IPS-18c (cell line): ENCODE results near the gene FAF1.

ENCODE experiments used
- H3K4me3 ChIP-seq: 2 replicates; pipeline ENCODE4 v1.7.0; 2013; ENCODE audit warnings: low read depth, mild to moderate bottlenecking, low read length, moderate library complexity; ENCODE audit not compliant: insufficient read depth
- H3K9me3 ChIP-seq: one replicate; pipeline ENCODE4 v1.6.1; 2013; ENCODE audit warnings: mild to moderate bottlenecking, low read length, moderate library complexity; ENCODE audit not compliant: control insufficient read depth, insufficient read depth

FAF1 gene

DNA sequence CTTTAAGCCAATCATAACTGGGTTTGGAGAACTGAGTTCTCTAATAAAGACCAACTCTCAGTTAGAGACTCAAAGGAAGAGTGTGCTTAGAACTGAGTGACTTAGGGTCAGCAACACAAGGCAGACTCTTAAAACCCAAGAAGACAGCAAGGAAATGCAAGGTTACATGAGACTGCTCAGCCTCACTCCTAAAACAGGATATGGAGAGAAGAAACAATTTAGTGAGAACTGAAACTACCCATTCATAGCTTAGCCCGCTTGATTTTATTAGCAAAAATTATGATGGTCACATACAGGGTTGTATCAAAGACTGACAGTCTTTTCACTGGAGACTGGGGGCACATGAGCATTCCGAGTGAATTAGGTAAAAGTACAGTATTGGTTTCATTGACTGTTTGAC, 457.9 kb downstream of the FAF1 start:
- no peak overlapping the region for H3K4me3 ChIP-seq
- H3K9me3 ChIP-seq: no peaks in the 10 kb centered on the region

DNA sequence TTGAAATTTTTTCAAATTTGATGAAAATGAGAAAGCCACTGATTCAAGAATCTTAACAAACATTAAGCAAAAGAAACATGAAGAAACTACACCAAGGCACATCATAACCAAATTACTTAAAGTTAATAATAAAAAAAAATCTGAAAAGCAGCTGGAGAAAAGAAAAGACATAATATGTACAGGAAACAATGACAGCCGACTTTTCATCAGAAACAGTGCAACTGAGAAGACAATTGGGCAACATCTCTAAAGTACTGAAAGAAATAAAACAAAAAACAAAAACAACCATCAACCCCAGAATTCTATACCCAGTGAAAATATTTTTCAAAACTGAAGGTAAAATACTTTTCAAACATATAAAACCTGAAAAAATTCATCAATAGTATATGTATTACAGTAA, 463.1 kb downstream of the FAF1 start:
- Histone ChIP-seq H3K4me3 (no peak overlapping the region), H3K9me3 (peaks cover 4% of the 10 kb centered on the region)

DNA sequence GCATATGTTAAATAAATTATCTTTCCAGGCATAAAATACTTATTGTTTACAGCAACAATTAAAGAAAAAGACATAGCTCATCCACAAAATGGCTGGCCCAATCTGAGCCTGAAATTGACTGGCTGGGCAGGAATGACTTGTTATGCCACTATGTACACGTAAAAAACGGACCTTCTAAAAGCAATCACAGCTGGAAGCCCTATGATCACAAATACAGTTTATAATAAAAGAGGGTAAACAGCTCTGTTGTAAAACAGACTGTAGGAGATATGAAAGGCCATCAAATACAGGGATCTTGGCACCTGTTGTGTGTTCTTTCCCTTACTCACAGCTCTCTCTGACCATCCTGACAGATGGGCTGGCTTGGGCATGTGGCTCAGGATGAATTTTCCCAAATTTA, 466.4 kb downstream of the FAF1 start:
- Histone ChIP-seq H3K4me3 (no peak overlapping the region), H3K9me3 (peaks cover 4% of the 10 kb centered on the region)

DNA sequence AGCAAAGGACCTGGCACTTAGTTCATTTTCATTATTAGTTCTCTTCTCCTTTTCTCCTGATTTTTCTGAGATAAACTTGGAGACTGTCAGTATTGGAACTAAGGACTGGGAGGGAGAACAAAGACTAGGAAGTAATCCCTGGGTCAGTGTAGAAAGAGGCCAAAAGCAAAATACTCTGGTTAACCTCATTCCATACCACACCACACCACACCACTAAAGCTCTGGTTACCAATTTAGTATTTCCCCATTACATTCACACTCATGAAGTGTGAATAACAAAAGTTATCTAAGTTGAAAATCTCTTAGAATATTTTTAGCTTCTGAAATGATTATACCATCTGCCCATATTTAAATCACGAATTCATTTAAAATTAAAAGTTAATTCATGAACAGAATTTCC, 467.9 kb downstream of the FAF1 start:
- no peak overlapping the region for H3K4me3 ChIP-seq
- H3K9me3 ChIP-seq: peaks cover 4% of the 10 kb centered on the region

DNA sequence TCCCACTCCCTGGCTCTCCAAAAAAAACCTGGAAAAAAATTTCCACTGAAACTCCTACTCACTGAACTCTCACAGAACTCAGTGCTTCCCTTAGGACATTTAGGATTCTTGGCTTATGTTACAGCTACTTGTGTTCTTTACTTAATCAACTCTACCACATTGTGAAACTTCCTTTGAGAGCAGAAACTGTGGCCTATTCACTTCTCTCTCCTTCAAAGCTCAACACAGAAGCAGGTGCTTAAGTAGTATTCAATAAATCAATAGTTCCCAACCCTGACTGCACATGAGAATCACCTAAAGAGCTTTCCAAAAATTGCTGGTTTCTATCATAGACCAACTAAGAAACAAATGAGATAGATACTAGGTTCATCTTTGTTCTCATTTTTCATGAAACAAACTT, 468.9 kb downstream of the FAF1 start:
- Histone ChIP-seq H3K4me3 (no peak overlapping the region), H3K9me3 (no peaks in the 10 kb centered on the region)

DNA sequence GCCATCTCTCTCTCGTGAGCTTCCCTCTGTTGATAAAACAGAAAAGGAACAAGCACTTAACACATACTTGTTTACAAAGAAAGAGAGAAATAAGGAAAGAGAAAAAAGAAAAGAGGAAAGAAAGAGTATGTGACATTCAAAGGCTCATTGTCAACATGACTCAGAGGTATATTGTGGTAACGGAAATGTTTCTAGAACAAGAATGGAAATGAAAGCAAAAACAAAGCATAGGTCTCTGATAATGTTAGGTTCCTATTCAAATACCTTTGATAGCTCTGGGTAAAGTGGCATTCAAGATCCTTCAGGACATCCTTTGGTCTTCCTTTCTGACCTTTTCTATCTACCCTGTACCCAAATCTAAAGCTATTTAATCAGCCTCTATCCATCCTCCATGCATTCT, 469.4 kb downstream of the FAF1 start:
- no peaks in the 10 kb centered on the region for H3K9me3 ChIP-seq
- H3K4me3 ChIP-seq: no peak overlapping the region

DNA sequence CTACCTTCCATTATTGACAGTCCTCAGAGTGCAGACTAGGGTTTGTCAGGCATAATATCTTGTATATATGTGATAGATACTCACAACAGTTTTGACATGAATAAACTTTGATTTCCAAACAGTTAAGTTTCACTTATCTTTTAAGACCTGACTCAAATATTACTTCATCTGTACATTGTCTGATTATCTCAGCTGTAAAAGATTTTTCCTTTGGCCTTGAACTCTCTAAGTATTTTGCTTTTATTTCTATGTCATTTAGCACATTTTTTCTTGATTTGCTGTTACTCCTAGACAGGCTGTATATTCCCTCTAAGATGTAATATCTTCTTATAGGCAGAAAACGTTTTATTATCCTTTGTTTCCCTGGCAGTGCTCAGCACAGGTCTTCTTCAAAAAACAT, 471.2 kb downstream of the FAF1 start:
- no peak overlapping the region for H3K4me3 ChIP-seq
- H3K9me3 ChIP-seq: no peaks in the 10 kb centered on the region

DNA sequence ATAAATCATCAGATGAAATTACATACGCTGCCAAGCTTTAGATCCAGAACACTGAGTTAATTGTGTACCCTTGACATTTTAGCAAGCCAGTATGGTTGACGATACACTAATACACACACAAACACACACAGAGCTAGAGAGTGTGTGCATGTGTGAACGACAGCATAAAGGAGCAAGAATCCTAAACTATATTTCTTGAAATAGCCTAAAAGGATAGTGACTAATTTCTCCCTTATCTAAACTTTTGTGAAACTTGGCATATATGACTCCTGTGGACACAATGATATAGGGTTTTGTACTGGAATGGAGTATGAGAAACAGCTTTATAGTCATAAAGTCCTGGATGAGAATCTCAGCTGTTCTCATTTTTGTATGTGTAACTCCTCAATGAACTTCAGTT, 471.7 kb downstream of the FAF1 start:
- no peaks in the 10 kb centered on the region for H3K9me3 ChIP-seq
- no peak overlapping the region for H3K4me3 ChIP-seq

DNA sequence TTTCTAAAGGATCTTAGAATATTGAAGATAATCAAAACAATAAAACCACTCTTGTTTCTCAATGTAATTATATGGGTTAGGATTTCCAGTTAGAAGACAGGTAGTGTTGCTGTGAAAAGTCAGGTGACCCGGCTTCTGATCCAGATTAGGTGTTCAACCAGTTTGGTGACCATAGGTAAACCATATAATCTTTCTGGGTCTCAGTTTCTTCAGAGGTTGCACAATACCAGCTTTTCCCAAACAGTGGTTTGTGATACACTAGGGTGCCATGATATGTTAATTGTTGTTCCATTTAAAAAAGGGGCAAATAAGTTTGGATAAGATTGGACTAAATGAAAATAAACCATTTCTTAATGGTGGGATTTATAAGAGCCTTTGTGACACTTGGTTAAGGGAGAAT, 472.3 kb downstream of the FAF1 start:
- Histone ChIP-seq H3K9me3 (no peaks in the 10 kb centered on the region), H3K4me3 (no peak overlapping the region)

DNA sequence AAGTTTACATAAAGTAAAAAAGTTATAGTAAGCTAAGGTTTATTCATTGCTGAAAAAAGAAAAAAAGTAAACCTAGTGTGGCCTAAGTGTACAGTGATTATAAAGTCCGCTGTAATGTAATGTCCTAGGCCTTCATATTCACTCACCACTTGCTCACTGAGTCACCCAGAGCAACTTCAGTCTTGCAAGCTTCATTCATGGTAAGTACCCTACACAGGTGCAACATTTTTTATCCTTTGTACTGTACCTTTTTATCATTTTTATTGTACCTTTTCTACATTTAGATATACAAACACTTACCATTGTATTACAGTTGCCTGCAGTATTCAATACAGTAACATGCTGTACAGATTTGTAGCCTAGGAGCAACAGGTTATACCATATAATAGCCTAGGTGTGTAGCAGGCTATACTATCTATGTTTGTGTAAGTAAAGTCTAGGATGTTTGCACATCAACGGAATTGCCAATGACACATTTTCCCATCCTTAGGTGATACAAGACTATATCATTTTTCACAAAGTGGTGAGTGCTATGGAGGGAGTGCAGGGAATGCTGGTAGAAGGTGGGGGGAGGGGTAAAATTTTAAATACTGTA, 478.8 kb downstream of the FAF1 start:
- no peaks in the 10 kb centered on the region for H3K9me3 ChIP-seq
- no peak overlapping the region for H3K4me3 ChIP-seq

DNA sequence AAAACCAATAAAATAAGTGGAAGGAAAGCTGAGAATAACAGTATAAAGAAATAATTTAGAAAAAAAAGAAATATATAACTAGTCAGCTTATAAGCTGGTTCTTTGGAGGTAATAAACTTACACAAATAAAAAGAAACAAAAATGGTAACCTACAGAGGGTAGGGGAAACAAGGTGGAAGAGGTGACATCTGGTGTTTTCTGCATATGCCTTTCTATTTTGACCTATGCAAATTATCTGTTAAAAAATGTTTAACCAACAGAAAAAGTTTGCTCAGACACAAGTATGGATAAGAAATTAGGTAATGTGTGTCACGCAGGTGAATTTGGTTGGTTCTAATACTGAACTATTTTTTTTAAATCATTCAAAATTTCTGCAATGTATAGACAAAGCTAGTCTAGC, 483.3 kb downstream of the FAF1 start:
- H3K9me3 ChIP-seq: no peaks in the 10 kb centered on the region
- no peak overlapping the region for H3K4me3 ChIP-seq

DNA sequence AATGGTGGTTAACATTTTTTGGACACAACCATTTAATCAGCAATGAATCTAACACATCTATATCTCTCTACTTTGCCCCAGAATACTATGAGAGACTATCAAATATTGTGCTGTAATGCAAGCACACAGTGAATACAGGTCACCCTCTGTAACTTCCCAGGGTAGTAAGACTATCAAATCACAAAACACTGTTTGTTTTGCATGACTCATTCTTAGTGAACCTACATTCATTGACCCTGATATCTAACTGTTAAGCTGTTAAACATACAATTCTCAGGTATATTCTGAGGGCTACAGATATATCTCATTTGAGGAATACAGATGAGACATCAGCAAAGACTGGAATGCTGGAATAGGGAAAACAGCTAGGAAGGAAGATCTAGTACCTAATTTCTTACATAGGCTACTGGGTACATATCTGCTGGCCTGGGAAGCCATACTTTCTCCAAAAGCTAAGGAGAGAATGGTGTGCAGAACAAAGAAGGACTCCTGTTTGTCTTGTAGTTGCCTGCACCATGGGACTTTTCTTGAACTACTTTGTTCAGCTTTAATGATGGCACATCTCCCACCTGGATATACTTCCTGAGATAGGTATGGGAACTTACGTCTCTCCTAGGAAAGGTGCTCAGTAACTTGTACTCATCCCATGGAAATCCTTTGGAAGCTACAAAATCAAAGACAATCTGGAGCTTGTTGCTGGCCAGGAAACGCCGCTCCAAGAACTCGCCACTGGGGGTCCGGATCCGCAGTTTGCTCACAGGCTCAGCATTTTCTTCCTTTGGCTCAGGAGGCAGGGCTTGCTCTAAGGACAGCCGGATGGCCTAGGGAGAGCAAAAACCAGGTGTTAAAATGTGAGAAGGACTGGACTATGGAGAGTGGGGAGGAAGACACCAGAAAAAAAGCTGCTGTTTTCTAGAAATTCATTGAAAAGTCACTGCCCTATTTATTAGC, 484.9 kb downstream of the FAF1 start:
- Histone ChIP-seq H3K4me3 (no peak overlapping the region), H3K9me3 (no peaks in the 10 kb centered on the region)

DNA sequence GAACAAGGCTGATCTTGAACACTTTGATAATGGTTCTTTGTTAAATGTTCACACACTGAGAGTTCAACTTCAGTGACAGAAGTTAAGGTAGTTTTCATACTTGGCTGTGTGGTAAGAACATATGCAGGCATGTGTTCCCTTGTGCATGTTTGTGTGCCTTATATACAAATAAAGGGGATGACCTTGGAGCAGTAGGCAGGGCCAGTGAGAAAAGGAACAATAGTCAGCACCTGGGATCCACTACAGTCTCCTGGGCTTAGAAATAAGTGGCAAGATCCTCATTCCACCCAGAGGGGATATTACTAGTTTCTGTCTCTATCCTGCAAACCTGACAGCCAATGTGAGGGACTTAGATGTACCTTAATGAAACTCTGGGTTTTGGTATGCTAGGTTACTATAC, 486.6 kb downstream of the FAF1 start:
- Histone ChIP-seq H3K4me3 (no peak overlapping the region), H3K9me3 (no peaks in the 10 kb centered on the region)

DNA sequence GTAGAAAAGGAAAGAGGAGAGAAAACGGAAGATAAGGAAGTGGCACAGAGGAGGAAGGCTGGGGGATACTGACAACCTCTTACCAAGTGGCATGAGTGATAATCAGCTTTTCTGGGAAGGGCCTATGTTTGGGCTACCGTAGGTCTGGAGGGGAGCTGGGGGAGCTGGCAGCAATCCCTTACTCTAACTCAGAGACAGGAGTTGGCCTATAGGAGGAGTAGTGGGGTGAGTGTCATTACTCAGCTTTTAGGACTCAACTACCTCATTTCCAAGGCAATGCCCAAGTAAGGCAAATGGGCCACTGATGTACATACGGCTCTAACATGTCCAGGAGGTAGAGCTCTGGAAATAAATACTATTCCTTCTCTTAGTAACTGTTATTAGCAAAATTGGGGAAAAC, 488.1 kb downstream of the FAF1 start:
- no peaks in the 10 kb centered on the region for H3K9me3 ChIP-seq
- no peak overlapping the region for H3K4me3 ChIP-seq

DNA sequence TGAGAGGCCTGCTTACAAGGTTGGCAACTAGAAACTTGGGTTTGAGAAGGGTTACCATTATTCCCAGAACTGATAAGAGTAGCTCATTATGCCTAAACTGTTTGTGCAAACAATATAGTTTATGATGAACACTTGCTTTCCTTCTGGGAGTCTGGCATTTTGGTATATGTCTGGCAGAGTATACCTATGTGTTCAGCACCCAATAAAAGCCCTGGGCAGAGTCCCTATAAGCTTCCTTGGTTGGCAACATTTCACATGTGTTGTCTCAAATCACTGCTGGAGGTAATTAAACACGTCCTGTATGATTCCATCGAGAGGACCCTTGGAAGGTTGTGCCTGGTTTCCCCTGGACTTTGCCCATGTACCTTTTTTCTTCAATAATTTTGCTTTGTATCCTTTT, 497.1 kb downstream of the FAF1 start:
- Histone ChIP-seq H3K4me3 (no peak overlapping the region), H3K9me3 (no peaks in the 10 kb centered on the region)

DNA sequence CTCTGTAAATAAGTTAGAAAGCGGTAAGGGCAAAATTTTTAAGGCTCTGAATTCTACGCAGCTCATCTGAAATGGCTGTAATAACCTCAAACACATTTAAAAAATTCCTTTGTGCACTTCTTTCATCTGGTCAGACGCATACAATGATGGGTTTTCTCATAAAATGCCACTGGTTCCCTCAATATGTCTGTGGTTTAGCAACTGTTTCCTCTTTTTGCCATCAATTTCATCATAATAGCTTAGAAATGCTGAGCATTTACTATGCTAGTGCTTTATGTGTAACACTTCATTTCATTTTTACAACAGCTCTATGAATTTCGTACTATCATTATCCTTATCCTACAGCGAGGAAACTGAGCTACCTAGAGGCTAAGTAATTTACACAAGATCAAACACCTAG, 501.6 kb downstream of the FAF1 start:
- no peak overlapping the region for H3K4me3 ChIP-seq
- no peaks in the 10 kb centered on the region for H3K9me3 ChIP-seq

DNA sequence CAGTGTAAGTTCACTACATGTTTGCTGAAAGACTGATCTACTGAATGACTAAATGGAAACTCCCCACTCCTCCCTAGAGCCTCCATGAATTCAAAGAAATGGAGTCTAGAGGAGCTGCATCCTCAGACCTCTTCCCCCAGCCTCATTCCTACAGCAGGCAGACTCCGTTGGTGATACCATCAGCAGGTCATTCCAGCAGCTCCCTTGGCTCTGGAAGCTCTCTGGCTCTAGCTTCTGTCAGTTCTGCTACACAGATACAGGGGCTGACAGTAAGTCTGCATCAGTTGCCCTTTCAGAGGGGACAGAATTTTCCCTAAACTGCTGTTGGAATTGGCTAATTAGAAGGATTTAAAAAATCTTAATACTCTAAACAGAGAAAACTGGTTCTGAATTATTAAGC, 505.2 kb downstream of the FAF1 start:
- Histone ChIP-seq H3K4me3 (no peak overlapping the region), H3K9me3 (no peaks in the 10 kb centered on the region)

DNA sequence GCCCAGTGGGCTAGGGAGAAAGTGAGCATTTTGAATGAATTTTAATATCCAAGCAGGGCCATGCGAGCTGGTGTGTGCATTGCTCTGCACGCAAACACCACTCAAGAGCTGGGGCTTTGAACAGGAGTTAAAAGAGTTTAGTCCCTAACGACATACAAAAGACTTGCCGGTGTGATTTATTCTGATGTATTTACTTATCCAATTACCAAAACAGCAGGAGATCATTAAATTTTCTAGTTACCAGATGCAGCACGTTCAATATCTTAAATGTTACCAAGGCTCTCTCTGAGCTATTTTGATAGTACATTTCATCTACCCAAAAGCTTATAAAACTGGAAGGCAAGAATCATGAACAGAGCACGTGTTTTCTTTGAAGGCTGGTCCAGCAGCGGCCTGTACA, 506.8 kb downstream of the FAF1 start:
- no peak overlapping the region for H3K4me3 ChIP-seq
- no peaks in the 10 kb centered on the region for H3K9me3 ChIP-seq

DNA sequence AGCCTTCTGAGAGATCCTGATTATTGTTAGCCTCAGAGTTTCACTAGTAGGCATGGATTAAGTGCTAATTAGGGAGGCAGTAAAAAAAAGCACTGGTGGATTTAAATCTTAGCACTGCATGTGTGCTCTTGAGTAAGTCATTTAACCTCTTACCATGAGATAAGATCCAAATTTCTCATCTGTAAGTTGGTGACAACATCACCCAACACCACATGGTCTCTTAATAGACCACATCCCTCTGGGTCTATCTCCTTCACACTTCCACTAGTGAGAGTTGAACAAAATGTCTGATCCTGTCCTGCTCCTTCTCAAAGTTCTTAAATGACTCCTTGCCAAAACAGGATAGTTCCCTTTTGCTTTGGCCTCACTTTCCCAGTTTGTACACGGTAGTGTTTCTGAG, 507.4 kb downstream of the FAF1 start:
- no peak overlapping the region for H3K4me3 ChIP-seq
- H3K9me3 ChIP-seq: no peaks in the 10 kb centered on the region
